Measurements from ENCODE around the gene SIM2. TPM values are rescaled to one million over a fixed set of nuclear protein-coding genes. Genes with fewer than 3 reads are reported as not detected.

Gene SIM2
- total RNA-seq, 1 donor from 2014 or later: under 0.01 TPM

- no peak for DNase-seq
These were observed 2.2 kb downstream of the SIM2 start for GRCh38 chr21:36700971-36701755.

- DNase-seq: no peak
These were observed 3.1 kb downstream of the SIM2 start for GRCh38 chr21:36701756-36702621.

GRCh38 chr21:36702622-36702968 lies 3.7 kb downstream of the SIM2 start:
- no peak for DNase-seq

GRCh38 chr21:36703123-36703522 lies 4.2 kb downstream of the SIM2 start:
- no peak for DNase-seq

GRCh38 chr21:36703626-36704280 lies 4.8 kb downstream of the SIM2 start:
- DNase-seq: no peak

GRCh38 chr21:36704281-36704957 lies 5.5 kb downstream of the SIM2 start:
- DNase-seq: no peak

- no peak for DNase-seq
These were observed 6.2 kb downstream of the SIM2 start for GRCh38 chr21:36704958-36705678.

- no peak for DNase-seq
These were observed 7.0 kb downstream of the SIM2 start for GRCh38 chr21:36705679-36706481.

GRCh38 chr21:36706482-36706852 lies 7.6 kb downstream of the SIM2 start:
- no peak for DNase-seq

GRCh38 chr21:36706951-36707762 lies 8.2 kb downstream of the SIM2 start:
- peak; percentile 32 for DNase-seq

- DNase-seq: no peak
These were observed 8.9 kb downstream of the SIM2 start for GRCh38 chr21:36707763-36708285.

GRCh38 chr21:36708286-36709029 lies 9.5 kb downstream of the SIM2 start:
- no peak for DNase-seq

GRCh38 chr21:36709030-36709867 lies 10.3 kb downstream of the SIM2 start:
- DNase-seq: no peak

- DNase-seq: no peak
These were observed 11.2 kb downstream of the SIM2 start for GRCh38 chr21:36709868-36710728.

GRCh38 chr21:36710729-36711048 lies 11.8 kb downstream of the SIM2 start:
- no peak for DNase-seq

- no peak for DNase-seq
These were observed 14.8 kb downstream of the SIM2 start for GRCh38 chr21:36713746-36714145.

GRCh38 chr21:36716387-36716786 lies 17.5 kb downstream of the SIM2 start:
- no peak for DNase-seq

- no peak for DNase-seq
These were observed 17.9 kb downstream of the SIM2 start for GRCh38 chr21:36716836-36717235.
